ENCODE results near the gene SEPTIN14. TPM values are rescaled to one million over a fixed set of nuclear protein-coding genes. Genes with fewer than 3 reads are reported as not detected.
"Not testable (repeated sequence)": the region's sequence is repeated elsewhere in the genome, so short reads cannot be mapped to it uniquely, and the experiment has no call there.

The SEPTIN14 gene
- total RNA-seq, 6 experiments from 2014 or later: not detected

DNA sequence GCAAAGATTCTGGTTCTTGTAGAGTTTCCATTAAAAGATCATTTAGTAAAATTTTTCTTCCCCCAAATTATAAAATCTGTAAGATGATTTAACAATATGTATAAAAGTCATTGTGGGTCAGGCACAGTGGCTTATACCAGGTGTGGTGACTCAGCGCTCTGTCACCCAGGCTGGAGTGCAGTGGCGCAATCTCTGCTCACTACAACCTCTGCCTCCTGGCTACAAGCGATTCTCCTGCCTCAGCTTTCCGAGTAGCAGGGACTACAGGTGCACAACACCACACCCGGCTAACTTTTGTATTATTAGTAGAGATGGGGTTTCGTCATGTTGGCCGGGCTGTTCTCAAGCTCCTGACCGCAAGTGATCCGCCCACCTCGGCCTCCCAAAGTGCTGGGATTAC lies 68.0 kb downstream of the SEPTIN14 start:
- H3K4me1 Mint-ChIP-seq (ENCODE audit: low read depth): no peaks in the 10 kb centered on the region
- DNase-seq: no peak
- no peak overlapping the region for H3K27ac Mint-ChIP-seq
- H3K36me3 Mint-ChIP-seq (ENCODE audit: low read depth): no peaks in the 10 kb centered on the region
- TF ChIP-seq, protein P1, sequence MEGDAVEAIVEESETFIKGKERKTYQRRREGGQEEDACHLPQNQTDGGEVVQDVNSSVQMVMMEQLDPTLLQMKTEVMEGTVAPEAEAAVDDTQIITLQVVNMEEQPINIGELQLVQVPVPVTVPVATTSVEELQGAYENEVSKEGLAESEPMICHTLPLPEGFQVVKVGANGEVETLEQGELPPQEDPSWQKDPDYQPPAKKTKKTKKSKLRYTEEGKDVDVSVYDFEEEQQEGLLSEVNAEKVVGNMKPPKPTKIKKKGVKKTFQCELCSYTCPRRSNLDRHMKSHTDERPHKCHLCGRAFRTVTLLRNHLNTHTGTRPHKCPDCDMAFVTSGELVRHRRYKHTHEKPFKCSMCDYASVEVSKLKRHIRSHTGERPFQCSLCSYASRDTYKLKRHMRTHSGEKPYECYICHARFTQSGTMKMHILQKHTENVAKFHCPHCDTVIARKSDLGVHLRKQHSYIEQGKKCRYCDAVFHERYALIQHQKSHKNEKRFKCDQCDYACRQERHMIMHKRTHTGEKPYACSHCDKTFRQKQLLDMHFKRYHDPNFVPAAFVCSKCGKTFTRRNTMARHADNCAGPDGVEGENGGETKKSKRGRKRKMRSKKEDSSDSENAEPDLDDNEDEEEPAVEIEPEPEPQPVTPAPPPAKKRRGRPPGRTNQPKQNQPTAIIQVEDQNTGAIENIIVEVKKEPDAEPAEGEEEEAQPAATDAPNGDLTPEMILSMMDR (IDR thresholded peaks at IDR 0.05): no peak
- peaks cover 20% of the 10 kb centered on the region for H3K9me3 Mint-ChIP-seq
- no peak overlapping the region for H3K4me3 Mint-ChIP-seq
- peaks cover 3% of the 10 kb centered on the region; the same call in 1 of the 2 replicates for H3K27me3 Mint-ChIP-seq (ENCODE audit: insufficient read depth)

DNA sequence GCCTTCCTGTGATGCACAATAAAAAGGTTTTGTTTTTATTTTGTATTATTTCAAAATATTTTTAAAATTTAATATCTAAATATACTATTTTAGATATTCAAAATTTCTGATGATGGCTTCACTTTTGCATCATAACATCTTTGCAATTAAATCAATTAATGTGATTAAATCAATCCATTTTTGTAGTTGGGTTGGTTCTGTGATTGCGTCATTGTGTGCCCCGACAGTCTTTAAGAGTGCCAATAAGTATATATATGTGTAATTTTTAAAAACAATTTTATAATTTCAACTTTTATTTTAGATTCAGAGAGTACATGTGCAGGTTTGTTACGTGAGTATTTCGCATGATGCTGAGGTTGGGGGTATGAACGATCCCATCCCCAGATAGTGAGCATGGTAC lies 70.5 kb downstream of the SEPTIN14 start:
- TF ChIP-seq, protein P1 (IDR thresholded peaks at IDR 0.05): no peak
- H3K36me3 Mint-ChIP-seq (ENCODE audit: low read depth): no peaks in the 10 kb centered on the region
- H3K9me3 Mint-ChIP-seq: peaks cover 11% of the 10 kb centered on the region
- no peaks in the 10 kb centered on the region for H3K4me1 Mint-ChIP-seq (ENCODE audit: low read depth)
- peaks cover 3% of the 10 kb centered on the region; the same call in 1 of the 2 replicates for H3K27me3 Mint-ChIP-seq (ENCODE audit: insufficient read depth)
- no peak overlapping the region for H3K27ac Mint-ChIP-seq
- no peak overlapping the region for H3K4me3 Mint-ChIP-seq
- DNase-seq: no peak

DNA sequence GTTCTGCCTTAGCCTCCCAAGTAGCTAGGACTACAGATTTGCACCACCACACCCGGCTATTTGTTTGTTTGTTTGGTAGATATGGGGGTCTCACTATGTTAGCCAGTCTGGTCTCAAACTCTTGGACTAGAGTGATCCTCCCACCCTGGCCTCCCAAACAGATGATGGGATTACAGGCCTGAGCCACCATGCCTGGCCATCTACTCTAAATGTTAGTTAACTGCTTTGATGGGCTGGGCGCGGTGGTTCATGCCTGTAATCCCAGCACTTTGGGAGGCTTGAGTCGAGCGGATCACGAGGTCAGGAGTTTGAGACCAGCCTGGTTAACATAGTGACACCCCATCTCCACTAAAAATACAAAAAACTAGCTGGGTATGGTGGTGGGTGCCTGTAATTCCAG lies 74.8 kb downstream of the SEPTIN14 start:
- DNase-seq: no peak
- TF ChIP-seq, protein P1 (IDR thresholded peaks at IDR 0.05): no peak
- H3K27ac Mint-ChIP-seq: no peak overlapping the region
- H3K9me3 Mint-ChIP-seq: no peaks in the 10 kb centered on the region; the same call in 1 of the 2 replicates
- H3K4me3 Mint-ChIP-seq: no peak overlapping the region
- H3K27me3 Mint-ChIP-seq (ENCODE audit: insufficient read depth): peaks cover 5% of the 10 kb centered on the region
- H3K36me3 Mint-ChIP-seq (ENCODE audit: low read depth): no peaks in the 10 kb centered on the region
- no peaks in the 10 kb centered on the region for H3K4me1 Mint-ChIP-seq (ENCODE audit: low read depth)

DNA sequence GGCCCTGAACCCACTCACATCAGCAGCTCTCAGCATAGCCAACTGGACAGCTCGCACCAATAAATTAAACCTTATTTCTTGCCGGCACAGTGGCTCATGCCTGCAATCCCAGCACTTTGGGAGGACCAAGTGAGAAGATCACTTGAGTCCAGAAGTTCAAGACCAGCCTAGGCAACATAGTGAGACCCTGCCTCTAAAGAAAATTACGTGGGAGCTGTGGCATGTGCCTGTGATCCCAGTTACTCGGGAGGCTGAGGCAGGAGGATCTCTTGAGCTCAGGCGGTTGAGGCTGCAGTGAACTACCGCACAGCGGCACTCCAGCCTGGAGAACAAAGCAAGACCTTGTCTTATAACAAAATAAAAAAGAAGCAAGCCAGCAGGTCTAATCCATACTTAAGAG lies 75.7 kb downstream of the SEPTIN14 start:
- TF ChIP-seq, protein P1 (IDR thresholded peaks at IDR 0.05): no peak
- Mint-ChIP-seq H3K4me1 (ENCODE audit: low read depth) (no peaks in the 10 kb centered on the region), H3K9me3 (no peaks in the 10 kb centered on the region; the same call in 1 of the 2 replicates), H3K4me3 (no peak overlapping the region), H3K36me3 (ENCODE audit: low read depth) (no peaks in the 10 kb centered on the region), H3K27me3 (ENCODE audit: insufficient read depth) (peaks cover 6% of the 10 kb centered on the region), H3K27ac (no peak overlapping the region)
- no peak for DNase-seq

DNA sequence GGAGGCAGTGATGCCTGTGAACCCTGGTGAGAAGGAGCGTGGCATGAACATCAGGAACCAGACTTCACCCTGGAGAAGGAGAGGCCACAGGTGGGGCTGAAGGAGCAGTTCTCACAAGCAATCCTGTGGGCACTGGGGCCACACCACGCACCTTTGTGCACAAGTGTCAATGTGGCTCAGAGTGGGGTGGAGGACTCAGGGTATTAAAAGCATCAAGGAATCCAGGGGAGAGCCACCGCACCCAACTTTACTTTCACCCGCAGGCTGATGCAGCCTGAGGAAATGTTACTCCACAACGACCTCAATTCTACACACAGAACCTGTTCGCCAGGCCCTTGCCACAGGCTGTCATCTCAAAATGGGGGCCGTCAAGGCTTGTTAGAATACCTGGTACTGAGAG lies 77.1 kb downstream of the SEPTIN14 start:
- not testable (repeated sequence) for H3K27me3 Mint-ChIP-seq (ENCODE audit: insufficient read depth); H3K4me3 Mint-ChIP-seq; H3K4me1 Mint-ChIP-seq (ENCODE audit: low read depth); H3K36me3 Mint-ChIP-seq (ENCODE audit: low read depth); DNase-seq; H3K9me3 Mint-ChIP-seq; H3K27ac Mint-ChIP-seq

DNA sequence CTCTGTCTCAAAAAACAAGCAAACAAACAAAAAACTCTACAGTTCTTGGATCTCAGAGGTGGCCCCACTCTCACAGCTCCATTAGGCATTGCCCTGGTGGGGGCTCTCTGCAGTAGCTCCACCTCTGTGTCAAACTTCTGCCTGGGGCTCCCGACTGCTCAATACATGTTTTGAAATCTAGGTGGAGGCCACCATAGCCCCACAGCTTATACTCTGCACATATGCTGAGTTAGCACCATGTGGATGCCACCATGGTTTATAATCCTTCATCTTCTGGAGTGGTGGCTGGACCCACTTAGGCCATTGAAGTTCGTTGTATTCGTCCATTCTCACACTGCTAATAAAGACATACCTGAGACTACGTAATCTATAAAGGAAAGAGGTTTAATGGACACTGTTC lies 78.4 kb downstream of the SEPTIN14 start:
- DNase-seq: no peak
- TF ChIP-seq, protein P1 (IDR thresholded peaks at IDR 0.05): no peak
- no peak overlapping the region for H3K27ac Mint-ChIP-seq
- no peaks in the 10 kb centered on the region; the same call in 1 of the 2 replicates for H3K9me3 Mint-ChIP-seq
- peaks cover 4% of the 10 kb centered on the region for H3K27me3 Mint-ChIP-seq (ENCODE audit: insufficient read depth)
- no peak overlapping the region for H3K4me3 Mint-ChIP-seq
- no peaks in the 10 kb centered on the region for H3K4me1 Mint-ChIP-seq (ENCODE audit: low read depth)
- no peaks in the 10 kb centered on the region for H3K36me3 Mint-ChIP-seq (ENCODE audit: low read depth)
